IMR-90 (cell line): ENCODE measurements around the gene PEX5L. TPM values are rescaled to one million over a fixed set of nuclear protein-coding genes. Genes with fewer than 3 reads are reported as not detected.

ENCODE experiments used
- ATAC-seq: fragments of 200-7000 bp; cut with Tn5 transposase; 2 replicates; pipeline ENCODE4 v1.9.1; 2020; ENCODE audit warnings: low read depth, mild to moderate bottlenecking, moderate library complexity
- BruUV-seq: library from RNA; stranded (reverse); fragments of 400-500 nt; replicated peaks from 2 replicates; lab custom pipeline; 2021; lab: Mats Ljungman, UMichigan
- CTCF ChIA-PET: fragments of 300-600 bp; formaldehyde crosslinking; extraction: SDS; loops from one replicate; lab custom pipeline; 2021; ENCODE audit warnings: antibody characterized with exemption; lab: Yijun Ruan, JAX
- POLR2A ChIA-PET: fragments of 300-600 bp; sonication (Branson Sonifier 250); formaldehyde crosslinking; loops from one replicate; lab custom pipeline; 2022; ENCODE audit warnings: antibody characterized with exemption; ENCODE audit not compliant: unreplicated experiment; lab: Charles Lee
- DNase-seq: peaks from one replicate; pipeline ENCODE4 v3.0.0; 2013
- H2AFZ ChIP-seq: replicated peaks from 2 replicates; pipeline ENCODE3; 2013; ENCODE audit warnings: low read length, mild to moderate bottlenecking; ENCODE audit not compliant: poor library complexity
- H2AK5ac ChIP-seq: 2 replicates; pipeline ENCODE4 v1.6.1; 2013; ENCODE audit warnings: low read depth, low read length, inconsistent platforms
- H2AK9ac ChIP-seq: replicated peaks from 2 replicates; pipeline ENCODE3; 2013; ENCODE audit warnings: mild to moderate bottlenecking, low read depth, low read length, moderate library complexity; ENCODE audit not compliant: poor library complexity
- H2BK120ac ChIP-seq: 2 replicates; pipeline ENCODE4 v1.6.1; 2013; ENCODE audit warnings: low read depth, low read length, inconsistent platforms
- H2BK15ac ChIP-seq: 3 replicates; pipeline ENCODE4 v1.6.1; 2013; ENCODE audit warnings: low read depth, low read length, inconsistent platforms
- H2BK20ac ChIP-seq: 2 replicates; pipeline ENCODE4 v1.6.1; 2013; ENCODE audit warnings: low read depth, mild to moderate bottlenecking, inconsistent platforms, low read length, moderate library complexity
- H2BK5ac ChIP-seq: 2 replicates; pipeline ENCODE4 v1.6.1; 2013; ENCODE audit warnings: mild to moderate bottlenecking, low read depth, low read length, inconsistent platforms; ENCODE audit not compliant: poor library complexity, severe bottlenecking
- H3K14ac ChIP-seq: replicated peaks from 2 replicates; pipeline ENCODE4 v1.6.1; 2013; ENCODE audit warnings: low read depth, low read length, inconsistent platforms
- H3K18ac ChIP-seq: 2 replicates; pipeline ENCODE4 v1.6.1; 2013; ENCODE audit warnings: low read depth, low read length, control low read depth
- H3K23ac ChIP-seq: 2 replicates; pipeline ENCODE4 v1.6.1; 2013; ENCODE audit warnings: low read depth, low read length, inconsistent platforms
- H3K27ac ChIP-seq: 2 replicates; pipeline ENCODE4 v1.5.1; 2013; ENCODE audit warnings: mild to moderate bottlenecking, control low read depth, low read length; ENCODE audit not compliant: insufficient read depth
- H3K27me3 ChIP-seq: 2 replicates; pipeline ENCODE4 v1.6.1; 2013; ENCODE audit warnings: low read length; ENCODE audit not compliant: control insufficient read depth, insufficient read depth
- H3K36me3 ChIP-seq: 2 replicates; pipeline ENCODE4 v1.6.1; 2013; ENCODE audit warnings: low read length, mixed read lengths; ENCODE audit not compliant: control insufficient read depth, insufficient read depth
- H3K4ac ChIP-seq: 2 replicates; pipeline ENCODE4 v1.6.1; 2013; ENCODE audit warnings: low read depth, low read length, inconsistent platforms
- H3K4me1 ChIP-seq: 2 replicates; pipeline ENCODE4 v1.6.1; 2013; ENCODE audit warnings: low read length, mixed read lengths; ENCODE audit not compliant: control insufficient read depth, insufficient read depth
- H3K4me2 ChIP-seq: 2 replicates; pipeline ENCODE4 v1.6.1; 2013; ENCODE audit warnings: low read depth, mild to moderate bottlenecking, control low read depth, low read length, moderate library complexity
- H3K4me3 ChIP-seq: 2 replicates; pipeline ENCODE4 v1.5.1; 2013; ENCODE audit warnings: low read depth, mild to moderate bottlenecking, control low read depth, low read length, moderate library complexity; ENCODE audit not compliant: insufficient read depth
- H3K56ac ChIP-seq: 2 replicates; pipeline ENCODE4 v1.6.1; 2013; ENCODE audit warnings: low read length, inconsistent platforms; ENCODE audit not compliant: insufficient read depth; ENCODE audit errors: extremely low read depth
- H3K79me1 ChIP-seq, 2 experiments: 2 replicates each; pipeline ENCODE4 v1.6.1; 2013; ENCODE audit warnings: low read length in 2 of 2, inconsistent platforms in 1 of 2, low read depth in 1 of 2
- H3K9ac ChIP-seq: 2 replicates; pipeline ENCODE4 v1.6.1; 2013; ENCODE audit warnings: low read depth, low read length, control low read depth
- H3K9me1 ChIP-seq: 2 replicates; pipeline ENCODE4 v1.6.1; 2013; ENCODE audit warnings: low read length, inconsistent platforms; ENCODE audit not compliant: insufficient read depth
- H3K9me3 ChIP-seq: 2 replicates; pipeline ENCODE4 v1.6.1; 2013; ENCODE audit warnings: low read length; ENCODE audit not compliant: control insufficient read depth, insufficient read depth
- H4K20me1 ChIP-seq: 2 replicates; pipeline ENCODE4 v1.6.1; 2013; ENCODE audit warnings: low read length, inconsistent platforms; ENCODE audit not compliant: insufficient read depth
- H4K5ac ChIP-seq: 2 replicates; pipeline ENCODE4 v1.6.1; 2013; ENCODE audit warnings: mild to moderate bottlenecking, low read depth, low read length, control low read depth
- H4K8ac ChIP-seq, 2 experiments: 2 replicates each; pipeline ENCODE4 v1.6.1; 2013; ENCODE audit warnings: low read depth in 2 of 2, low read length in 2 of 2, control low read depth in 1 of 2, inconsistent platforms in 1 of 2
- H4K91ac ChIP-seq: 2 replicates; pipeline ENCODE4 v1.6.1; 2013; ENCODE audit warnings: low read depth, low read length, inconsistent platforms; ENCODE audit not compliant: insufficient read depth
- BHLHE40 ChIP-seq: fragments of 150-350 bp; IDR thresholded peaks from 2 replicates; pipeline ENCODE4 v1.6.1; 2016; ENCODE audit warnings: mild to moderate bottlenecking, low read depth, low read length
- CHD1 ChIP-seq: IDR thresholded peaks from 2 replicates; pipeline ENCODE4 v1.6.1; 2012; ENCODE audit warnings: low read depth, low read length, improper control_type of control experiment
- CTCF ChIP-seq: conservative IDR thresholded peaks from 2 replicates; pipeline ENCODE4 v1.5.1; 2012; ENCODE audit warnings: mild to moderate bottlenecking, low read depth, low read length, improper control_type of control experiment
- FOS ChIP-seq: fragments of 150-350 bp; IDR thresholded peaks from 2 replicates; pipeline ENCODE4 v1.6.1; 2016; ENCODE audit warnings: low read depth, low read length
- MAFK ChIP-seq: IDR thresholded peaks from 2 replicates; pipeline ENCODE4 v1.6.1; 2012; ENCODE audit warnings: low read depth, low read length, improper control_type of control experiment
- NFE2L2 ChIP-seq: fragments of 150-350 bp; IDR thresholded peaks from 2 replicates; pipeline ENCODE4 v1.6.1; 2016; ENCODE audit warnings: low read depth, mild to moderate bottlenecking, low read length
- RAD21 ChIP-seq: IDR thresholded peaks from 2 replicates; pipeline ENCODE4 v1.6.1; 2012; ENCODE audit warnings: low read length, improper control_type of control experiment
- RCOR1 ChIP-seq: IDR thresholded peaks from 2 replicates; pipeline ENCODE4 v1.6.1; 2012; ENCODE audit warnings: mild to moderate bottlenecking, low read length, improper control_type of control experiment; ENCODE audit not compliant: insufficient replicate concordance
- RFX5 ChIP-seq: IDR thresholded peaks from 2 replicates; pipeline ENCODE4 v1.8.0; 2012; ENCODE audit warnings: low read depth, mild to moderate bottlenecking, low read length, moderate library complexity
- SMC3 ChIP-seq: fragments of 150-350 bp; IDR thresholded peaks from 2 replicates; pipeline ENCODE4 v1.6.1; 2016; ENCODE audit warnings: low read depth, mild to moderate bottlenecking, antibody characterized with exemption, low read length, moderate library complexity
- WGBS, 2 experiments: methylation state at CpG; one replicate each; pipeline versions ENCODE4 v1.1.5 to v1.1.7; 2013; ENCODE audit warnings: missing lambda C conversion rate in 2 of 2; ENCODE audit not compliant: insufficient read length in 1 of 2; ENCODE audit errors: extremely low coverage in 2 of 2; 5-methylcytosine and 5-hydroxymethylcytosine counted together
- dilution Hi-C: fragments of 300-500 bp; cut with HindIII; formaldehyde crosslinking; loops from one replicate; pipeline ENCODE4 v1.14.3; 2018; ENCODE audit warnings: low sequenced_read_pairs; ENCODE audit not compliant: unreplicated experiment
- in situ Hi-C: fragments of 300-500 bp; cut with MboI; formaldehyde crosslinking; loops from 3 replicates; pipeline ENCODE4 v1.14.3; 2019; ENCODE audit warnings: low sequenced_read_pairs, inconsistent platforms, mixed read lengths
- intact Hi-C: fragments of 100-400 bp; cut with micrococcal nuclease; formaldehyde crosslinking; loops from 2 replicates; pipeline ENCODE4 v1.10.0; 2022
- polyA plus RNA-seq, 3 experiments: library from polyadenylated mRNA; depleted of rRNA; stranded (reverse); fragments of >200 nt; gene quantifications; 2 replicates each; pipeline ENCODE4 v1.2.3, GENCODE V29; 2012; ENCODE audit warnings: low replicate concordance in 1 of 3
- total RNA-seq: library from RNA; depleted of rRNA; stranded (reverse); fragments of >200 nt; gene quantifications from 2 replicates; pipeline ENCODE4 v1.2.3, GENCODE V29; 2012
- TF ChIP-seq, protein P1 (sequence below): fragments of 150-350 bp; IDR thresholded peaks from 2 replicates; pipeline ENCODE4 v1.6.1; 2017; ENCODE audit warnings: mild to moderate bottlenecking, antibody characterized with exemption, low read length, low read depth

PEX5L gene
- total and polyA plus RNA-seq, 2 of the 4 experiments (the other 2 are of a cell fraction) = not detected

DNA sequence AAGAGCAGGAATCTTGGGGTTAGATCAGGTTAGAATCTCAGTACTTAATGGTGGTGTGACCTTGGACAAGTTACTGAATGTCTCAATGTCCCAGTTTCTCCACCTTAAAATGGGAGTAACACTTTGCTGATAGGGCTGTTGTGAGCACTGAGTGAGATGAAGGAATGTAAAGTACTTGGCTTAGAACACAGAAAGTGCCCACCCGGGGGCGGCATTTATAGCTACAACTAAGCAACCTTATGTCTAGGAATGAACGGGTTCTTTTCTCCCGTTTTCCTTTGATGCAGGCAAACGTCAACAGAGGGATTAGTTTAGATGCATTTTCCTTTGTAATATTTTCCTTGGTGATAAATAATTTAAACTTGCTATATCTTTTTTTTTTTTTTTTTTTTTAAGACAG lies 207.3 kb downstream of the PEX5L start:
- no peak overlapping the region for H4K91ac ChIP-seq
- H2BK15ac ChIP-seq = no peak overlapping the region
- H3K56ac ChIP-seq = no peak overlapping the region
- H3K4me3 ChIP-seq = no peak overlapping the region
- H3K9me3 ChIP-seq = no peaks in the 10 kb centered on the region
- H3K4ac ChIP-seq = no peak overlapping the region
- no CpG with 5 or more reads among the region's 5 CpGs for WGBS, 2 experiments
- no peak for DNase-seq
- no peak overlapping the region for H4K8ac ChIP-seq
- CTCF ChIA-PET = interaction anchor here (1.2 kb wide), 1 partner anchor 18 kb away, joined by 4 read pairs; no protein-coding TSS in a partner anchor
- no peak overlapping the region for H3K14ac ChIP-seq
- H3K36me3 ChIP-seq = no peaks in the 10 kb centered on the region
- POLR2A ChIA-PET = no interaction called here
- TF ChIP-seq CTCF (no peak), FOS (no peak), RAD21 (no peak), NFE2L2 (no peak), MAFK (no peak), BHLHE40 (no peak), SMC3 (no peak), CHD1 (no peak), RCOR1 (no peak), RFX5 (no peak)
- TF ChIP-seq, protein P1, sequence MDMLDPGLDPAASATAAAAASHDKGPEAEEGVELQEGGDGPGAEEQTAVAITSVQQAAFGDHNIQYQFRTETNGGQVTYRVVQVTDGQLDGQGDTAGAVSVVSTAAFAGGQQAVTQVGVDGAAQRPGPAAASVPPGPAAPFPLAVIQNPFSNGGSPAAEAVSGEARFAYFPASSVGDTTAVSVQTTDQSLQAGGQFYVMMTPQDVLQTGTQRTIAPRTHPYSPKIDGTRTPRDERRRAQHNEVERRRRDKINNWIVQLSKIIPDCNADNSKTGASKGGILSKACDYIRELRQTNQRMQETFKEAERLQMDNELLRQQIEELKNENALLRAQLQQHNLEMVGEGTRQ = no peak
- no peak overlapping the region for H2AFZ ChIP-seq
- no peaks in the 10 kb centered on the region for H4K20me1 ChIP-seq
- BruUV-seq = no TSS peak
- no peaks in the 10 kb centered on the region for H3K79me1 ChIP-seq
- dilution Hi-C loops = no loop called here
- H3K4me1 ChIP-seq = no peaks in the 10 kb centered on the region
- H2BK120ac ChIP-seq = no peak overlapping the region
- H2AK5ac ChIP-seq = no peak overlapping the region
- no peak overlapping the region for H3K27ac ChIP-seq
- no peak overlapping the region for H3K23ac ChIP-seq
- no peaks in the 10 kb centered on the region for H3K9me1 ChIP-seq
- H3K18ac ChIP-seq = no peak overlapping the region
- H2BK20ac ChIP-seq = no peak overlapping the region
- in situ Hi-C loops = no loop called here
- H3K27me3 ChIP-seq = no peaks in the 10 kb centered on the region; the same call in none of the 2 replicates
- no peak for ATAC-seq
- H3K9ac ChIP-seq = no peak overlapping the region
- intact Hi-C loops = no loop called here
- H2BK5ac ChIP-seq = no peak overlapping the region
- no peak overlapping the region for H3K4me2 ChIP-seq
- H4K5ac ChIP-seq = no peak overlapping the region
- no peak overlapping the region for H2AK9ac ChIP-seq
